RWPE2 (cell line): ENCODE results near the gene DSE.

ENCODE experiments used
- ATAC-seq: fragments of 200-7000 bp; cut with Tn5 transposase; 3 replicates; pipeline ENCODE4 v1.9.1; 2021; ENCODE audit warnings: low read depth
- DNase-seq: peaks from one replicate; pipeline ENCODE4 v3.0.0-alpha.2; 2020; ENCODE audit warnings: low spot score
- H3K27ac ChIP-seq: fragments of 450-650 bp; 2 replicates; pipeline ENCODE4 v1.5.1; 2017; ENCODE audit warnings: mild to moderate bottlenecking; ENCODE audit not compliant: poor library complexity, severe bottlenecking
- H3K27me3 ChIP-seq: fragments of 250-450 bp; sonication (Bioruptor Pico); 2 replicates; pipeline ENCODE4 v1.5.1; 2021; ENCODE audit warnings: mild to moderate bottlenecking, moderate library complexity; ENCODE audit not compliant: insufficient read depth, poor library complexity, severe bottlenecking
- H3K36me3 ChIP-seq: fragments of 250-450 bp; sonication (Bioruptor Pico); 2 replicates; pipeline ENCODE4 v1.5.1; 2020; ENCODE audit warnings: low read depth, mild to moderate bottlenecking, moderate library complexity
- H3K4me1 ChIP-seq: fragments of 250-450 bp; sonication (Bioruptor Pico); 2 replicates; pipeline ENCODE4 v1.5.1; 2021; ENCODE audit warnings: mild to moderate bottlenecking, moderate library complexity; ENCODE audit not compliant: insufficient read depth, poor library complexity, severe bottlenecking
- H3K4me3 ChIP-seq: fragments of 250-450 bp; sonication (Bioruptor Pico); 2 replicates; pipeline ENCODE4 v1.5.1; 2021; ENCODE audit warnings: mild to moderate bottlenecking, moderate library complexity; ENCODE audit not compliant: severe bottlenecking
- H3K9me3 ChIP-seq: fragments of 250-450 bp; sonication (Bioruptor Pico); 2 replicates; pipeline ENCODE4 v1.5.1; 2021; ENCODE audit warnings: mild to moderate bottlenecking, moderate library complexity; ENCODE audit not compliant: severe bottlenecking
- CTCF ChIP-seq: fragments of 450-650 bp; IDR thresholded peaks from one replicate; pipeline ENCODE4 v1.5.1; 2017; ENCODE audit warnings: mild to moderate bottlenecking, moderate library complexity; ENCODE audit not compliant: poor library complexity, severe bottlenecking

DSE gene

DNA sequence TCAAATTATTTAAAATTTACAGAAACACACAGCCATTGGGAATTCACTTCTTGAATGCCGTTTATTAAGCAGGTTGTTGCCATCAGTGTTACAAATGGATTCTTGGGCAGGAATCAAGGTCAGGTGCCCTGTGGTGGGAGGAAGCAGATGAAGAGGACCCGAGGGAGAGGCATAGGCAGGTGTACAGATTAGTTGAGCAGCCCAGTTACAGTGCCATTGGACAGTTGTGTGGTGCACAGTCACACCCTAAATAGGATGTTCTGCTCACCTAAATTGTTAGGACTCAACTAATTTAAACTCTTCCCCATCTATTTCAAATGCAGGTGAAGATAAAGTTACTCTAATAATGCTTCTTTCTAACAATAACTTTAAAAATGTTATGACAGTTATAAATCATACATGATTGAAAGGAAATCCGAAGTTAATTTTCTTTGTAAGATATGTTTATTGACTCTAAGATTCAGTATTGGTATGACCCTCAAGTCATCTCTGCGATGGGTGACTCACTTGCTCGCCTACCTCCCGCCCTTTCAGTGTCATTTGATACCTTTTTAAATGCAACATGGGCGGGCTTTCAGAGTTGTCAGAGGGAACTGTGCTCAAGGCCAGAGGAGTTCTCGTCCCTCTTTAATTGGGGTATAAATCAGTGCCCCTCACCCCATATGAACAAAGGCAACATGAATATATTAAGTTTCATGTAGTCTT is 35.1 kb downstream of the DSE start:
- no peaks in the 10 kb centered on the region for H3K27me3 ChIP-seq
- H3K4me1 ChIP-seq = peaks cover 13% of the 10 kb centered on the region
- DNase-seq (no peak), ATAC-seq (peak; percentile 74)
- peaks cover 24% of the 10 kb centered on the region for H3K36me3 ChIP-seq
- H3K9me3 ChIP-seq = no peaks in the 10 kb centered on the region
- H3K27ac ChIP-seq = no peak overlapping the region
- no peak overlapping the region for H3K4me3 ChIP-seq
- TF ChIP-seq CTCF = no peak

DNA sequence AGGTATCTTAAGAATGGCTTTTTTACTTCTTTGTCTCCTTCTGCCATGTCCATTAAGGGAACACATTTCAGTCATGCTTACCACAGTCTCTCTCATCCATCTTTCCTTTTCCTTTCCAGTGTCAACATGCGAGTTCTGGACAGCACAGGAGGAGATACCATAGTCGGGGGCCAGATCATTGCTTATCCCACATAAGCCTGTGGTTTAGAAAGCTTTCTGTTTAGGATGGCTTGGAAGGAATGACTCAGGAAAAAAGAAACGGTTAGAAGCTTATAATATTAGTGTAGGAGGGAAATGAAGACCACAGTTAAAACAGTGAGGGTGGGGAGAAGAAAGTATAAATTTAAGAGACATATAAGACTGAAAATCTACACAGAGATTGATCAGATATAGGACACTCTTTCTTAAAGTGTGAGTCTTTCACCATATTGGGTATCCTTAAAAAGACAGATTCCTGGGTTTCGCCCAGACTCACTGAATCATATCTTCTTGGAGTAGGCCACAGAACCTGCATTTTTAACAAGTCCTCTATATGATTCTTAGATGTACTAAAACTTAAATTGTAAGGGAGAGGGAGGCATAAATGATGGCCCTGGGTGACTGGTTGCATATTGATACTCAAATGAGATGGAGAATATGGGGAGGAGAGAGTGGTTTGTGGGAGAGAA is 36.1 kb downstream of the DSE start:
- Histone ChIP-seq H3K4me3 (no peak overlapping the region), H3K27me3 (no peaks in the 10 kb centered on the region), H3K27ac (no peak overlapping the region), H3K9me3 (no peaks in the 10 kb centered on the region), H3K36me3 (peaks cover 19% of the 10 kb centered on the region), H3K4me1 (peaks cover 16% of the 10 kb centered on the region)
- DNase-seq = no peak
- no peak for TF ChIP-seq CTCF
- no peak for ATAC-seq

DNA sequence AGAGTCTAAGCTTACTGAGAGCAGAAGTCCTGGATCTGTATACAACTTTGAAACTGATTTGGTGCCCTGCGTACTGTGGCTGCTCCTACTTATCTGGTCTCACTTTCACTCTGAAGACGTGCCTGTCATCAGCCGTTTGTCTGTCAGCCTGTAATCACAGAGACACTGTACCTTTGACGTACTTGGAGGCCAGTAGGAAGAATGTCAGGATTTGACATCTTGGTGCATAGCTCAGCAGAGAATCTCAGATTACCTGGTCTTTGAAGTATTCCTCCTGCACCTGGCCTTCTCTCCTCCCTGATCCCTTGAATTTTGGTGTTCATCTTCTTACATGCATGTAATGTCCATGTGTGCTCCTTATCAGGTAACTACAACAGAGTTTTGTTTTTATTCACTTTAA is 37.7 kb downstream of the DSE start:
- no peak for ATAC-seq
- H3K27ac ChIP-seq = no peak overlapping the region
- no peak for DNase-seq
- peaks cover 16% of the 10 kb centered on the region for H3K4me1 ChIP-seq
- no peaks in the 10 kb centered on the region for H3K9me3 ChIP-seq
- no peaks in the 10 kb centered on the region for H3K27me3 ChIP-seq
- TF ChIP-seq CTCF = no peak
- H3K36me3 ChIP-seq = peaks cover 14% of the 10 kb centered on the region
- no peak overlapping the region for H3K4me3 ChIP-seq

- Histone ChIP-seq H3K9me3 (no peaks in the 10 kb centered on the region), H3K4me3 (no peak overlapping the region), H3K4me1 (peaks cover 16% of the 10 kb centered on the region), H3K27ac (no peak overlapping the region), H3K27me3 (no peaks in the 10 kb centered on the region), H3K36me3 (peaks cover 14% of the 10 kb centered on the region)
- no peak for TF ChIP-seq CTCF
- DNase-seq = no peak
- no peak for ATAC-seq
Observed at GRCh38 chr6:116409756-116410155, 39.0 kb downstream of the DSE start.

- no peaks in the 10 kb centered on the region for H3K27me3 ChIP-seq
- peaks cover 14% of the 10 kb centered on the region for H3K36me3 ChIP-seq
- no peak overlapping the region for H3K4me3 ChIP-seq
- DNase-seq (no peak), ATAC-seq (peak; percentile 31; the same call in 1 of the 3 replicates)
- TF ChIP-seq CTCF = no peak
- peaks cover 7% of the 10 kb centered on the region for H3K4me1 ChIP-seq
- no peak overlapping the region for H3K27ac ChIP-seq
- H3K9me3 ChIP-seq = no peaks in the 10 kb centered on the region
Observed at GRCh38 chr6:116411284-116411623, 40.5 kb downstream of the DSE start.
